ENCODE measurements around the gene LRFN4.
A peak's percentile ranks its signal among the peaks of the same experiment; 100 is the strongest.

The LRFN4 gene

DNA sequence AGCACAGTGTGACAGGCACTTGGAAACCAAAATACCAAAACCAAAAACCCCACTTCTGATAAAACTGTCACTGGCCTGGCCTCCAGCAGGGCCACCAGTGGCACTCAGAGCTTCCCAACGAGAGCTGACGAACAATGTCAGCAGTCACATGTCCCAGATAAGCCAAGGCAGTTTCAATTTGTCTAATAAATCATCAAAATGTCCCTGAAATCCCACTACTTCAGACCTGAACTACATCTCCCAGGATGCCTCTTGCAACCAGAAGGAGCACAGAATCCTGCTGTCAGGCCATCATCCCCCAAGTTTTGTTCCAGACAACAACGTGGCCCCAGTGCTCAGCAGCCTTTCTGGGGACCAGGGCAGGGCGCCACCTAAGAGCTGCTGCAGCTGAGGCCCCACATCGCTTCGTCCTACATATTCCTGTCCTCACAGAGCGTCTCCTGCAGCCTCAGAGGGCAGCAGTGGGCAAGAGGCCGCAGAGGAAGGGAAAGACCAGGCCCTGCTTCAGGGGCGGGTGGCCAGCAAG, 25.1 kb downstream of the LRFN4 start:
- DNase-seq, result no peak
- in situ Hi-C loops (cut with MboI; ENCODE audit: low pct_unique_long_range_greater_than_20kb, low sequenced_read_pairs), result no loop called here

DNA sequence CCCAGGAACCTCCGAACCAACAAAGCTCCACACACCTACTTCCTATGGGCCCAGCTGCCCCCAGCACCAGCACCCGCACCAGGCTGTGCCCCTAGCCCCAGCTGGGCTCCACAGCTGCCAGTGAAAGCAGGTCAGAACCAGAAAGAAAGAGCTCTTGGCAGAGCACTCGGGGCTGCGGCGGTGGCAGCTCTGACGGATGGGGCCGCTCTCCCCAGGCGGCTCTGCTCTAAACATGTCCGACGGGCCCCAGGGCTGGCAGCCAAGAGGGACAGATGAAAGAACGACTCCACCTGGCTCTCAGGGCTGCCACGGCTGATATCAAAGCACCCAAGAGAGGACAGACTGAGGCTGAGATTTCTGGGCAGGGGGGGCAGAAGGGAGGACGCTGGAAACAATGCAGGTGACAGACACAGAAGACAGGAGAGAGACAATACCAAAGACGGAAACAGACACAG, 25.7 kb downstream of the LRFN4 start:
- no peak for DNase-seq
- in situ Hi-C loops (cut with MboI; ENCODE audit: low pct_unique_long_range_greater_than_20kb, low sequenced_read_pairs), result no loop called here

GRCh38 chr11:66883016-66883965, 26.4 kb downstream of the LRFN4 start:
- peak; percentile 56 for DNase-seq
- in situ Hi-C loops (cut with MboI; ENCODE audit: low pct_unique_long_range_greater_than_20kb, low sequenced_read_pairs), result no loop called here

GRCh38 chr11:66884443-66884842, 27.6 kb downstream of the LRFN4 start:
- DNase-seq, result no peak
- in situ Hi-C loops (cut with MboI; ENCODE audit: low pct_unique_long_range_greater_than_20kb, low sequenced_read_pairs), result no loop called here

DNA sequence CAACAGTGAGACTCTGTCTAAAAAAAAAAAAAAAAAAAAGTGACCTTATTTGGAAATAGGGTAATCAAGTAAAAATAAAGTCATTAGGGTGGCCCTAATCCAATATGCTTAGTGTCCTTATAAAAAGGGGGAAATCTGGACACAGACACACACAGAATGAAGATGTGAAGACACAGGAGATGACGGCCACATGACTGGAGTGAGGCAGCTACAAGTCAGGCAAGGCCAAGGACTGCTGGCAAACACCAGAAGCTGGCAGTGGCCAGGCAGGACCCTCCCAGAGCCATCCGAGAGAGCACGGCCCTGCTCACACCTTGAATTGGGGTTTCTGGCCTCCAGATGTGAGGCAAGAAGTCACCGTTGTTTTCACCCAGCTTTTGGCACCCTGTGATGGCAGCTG, 28.6 kb downstream of the LRFN4 start:
- no peak for DNase-seq
- in situ Hi-C loops (cut with MboI; ENCODE audit: low pct_unique_long_range_greater_than_20kb, low sequenced_read_pairs), result no loop called here

GRCh38 chr11:66885950-66886440, 29.1 kb downstream of the LRFN4 start:
- DNase-seq, result no peak
- in situ Hi-C loops (cut with MboI; ENCODE audit: low pct_unique_long_range_greater_than_20kb, low sequenced_read_pairs), result no loop called here

- no peak for DNase-seq
- in situ Hi-C loops (cut with MboI; ENCODE audit: low pct_unique_long_range_greater_than_20kb, low sequenced_read_pairs), result no loop called here
Observed at GRCh38 chr11:66886671-66887221, 29.9 kb downstream of the LRFN4 start.

DNA sequence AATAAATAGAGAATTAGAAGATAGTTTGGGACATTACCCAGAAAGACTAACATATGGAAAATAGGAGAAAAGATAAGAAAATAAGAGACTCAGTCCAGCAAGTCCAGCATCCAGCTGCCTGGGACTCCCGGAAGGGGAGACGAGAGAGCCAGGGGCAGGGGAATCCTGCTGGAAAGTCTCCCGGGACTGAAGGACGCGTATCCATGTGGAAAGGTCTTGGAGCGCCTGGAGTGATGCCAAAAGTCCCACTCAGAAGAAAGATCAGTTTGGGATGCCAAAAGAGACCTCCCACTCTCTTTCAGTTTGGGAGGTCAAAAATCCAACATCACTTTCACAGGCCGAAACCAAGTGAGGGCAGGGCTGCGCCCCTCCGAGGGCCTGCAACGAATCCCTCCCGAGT, 30.7 kb downstream of the LRFN4 start:
- no peak for DNase-seq
- in situ Hi-C loops (cut with MboI; ENCODE audit: low pct_unique_long_range_greater_than_20kb, low sequenced_read_pairs), result no loop called here

- no peak for DNase-seq
- in situ Hi-C loops (cut with MboI; ENCODE audit: low pct_unique_long_range_greater_than_20kb, low sequenced_read_pairs), result no loop called here
Observed at GRCh38 chr11:66888282-66888681, 31.4 kb downstream of the LRFN4 start.

DNA sequence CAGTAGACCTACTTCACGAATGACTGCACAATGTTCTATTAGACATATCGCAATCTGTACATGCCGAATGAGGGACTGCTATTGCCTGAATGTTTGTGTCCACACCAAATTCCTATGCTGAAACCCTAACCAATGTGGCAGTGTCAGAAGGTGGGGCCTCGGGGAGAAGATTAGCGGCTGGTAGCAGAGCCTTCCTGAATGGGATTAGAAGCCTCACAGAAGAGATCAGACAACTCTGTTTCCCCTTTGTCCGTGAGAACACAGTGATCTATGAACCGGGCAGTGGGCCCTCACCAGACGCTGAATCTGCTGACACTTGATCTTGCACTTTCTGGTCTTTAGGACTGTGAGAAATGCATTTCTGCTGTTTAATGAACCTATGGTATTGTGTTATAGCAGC, 33.1 kb downstream of the LRFN4 start:
- in situ Hi-C loops (cut with MboI; ENCODE audit: low pct_unique_long_range_greater_than_20kb, low sequenced_read_pairs), result no loop called here
- DNase-seq, result no peak

DNA sequence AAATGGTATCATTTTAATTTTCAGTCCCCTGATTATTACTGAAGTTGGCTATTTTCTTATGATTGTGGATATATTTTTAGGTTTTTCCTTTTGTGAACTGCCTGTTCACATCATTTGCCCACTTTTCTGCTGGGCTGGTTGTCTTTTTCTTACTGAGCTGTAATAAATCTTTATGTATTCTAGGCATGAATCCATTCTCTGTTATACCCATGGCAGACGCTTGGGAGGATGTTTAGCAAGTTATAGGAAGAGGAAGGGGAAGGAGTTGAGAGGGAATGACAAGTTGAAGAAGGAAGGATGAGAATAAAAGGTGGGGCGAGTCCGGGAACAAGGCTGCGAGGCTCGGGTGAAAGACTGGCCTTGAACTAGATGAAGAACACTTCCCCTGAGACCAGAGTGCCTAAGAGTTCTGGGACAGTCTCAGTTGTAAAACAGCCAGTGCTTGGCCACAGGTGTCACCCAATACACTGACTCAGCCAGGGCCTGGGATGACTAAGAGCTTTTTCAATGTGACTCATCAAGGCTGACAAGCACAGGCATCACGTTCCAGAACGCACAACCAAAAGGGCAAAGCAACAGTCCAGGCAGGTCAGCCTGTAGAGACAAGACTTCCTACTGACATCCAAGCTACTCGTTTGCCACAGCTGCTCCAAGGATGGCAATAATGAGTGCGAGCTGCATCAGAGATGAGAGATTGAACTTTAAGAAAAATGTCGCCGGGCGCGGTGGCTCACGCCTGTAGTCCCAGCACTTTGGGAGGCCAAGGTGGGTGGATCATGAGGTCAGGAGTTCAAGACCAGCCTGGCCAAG, 35.2 kb downstream of the LRFN4 start:
- DNase-seq, result peak; percentile 60
- in situ Hi-C loops (cut with MboI; ENCODE audit: low pct_unique_long_range_greater_than_20kb, low sequenced_read_pairs), result no loop called here

DNA sequence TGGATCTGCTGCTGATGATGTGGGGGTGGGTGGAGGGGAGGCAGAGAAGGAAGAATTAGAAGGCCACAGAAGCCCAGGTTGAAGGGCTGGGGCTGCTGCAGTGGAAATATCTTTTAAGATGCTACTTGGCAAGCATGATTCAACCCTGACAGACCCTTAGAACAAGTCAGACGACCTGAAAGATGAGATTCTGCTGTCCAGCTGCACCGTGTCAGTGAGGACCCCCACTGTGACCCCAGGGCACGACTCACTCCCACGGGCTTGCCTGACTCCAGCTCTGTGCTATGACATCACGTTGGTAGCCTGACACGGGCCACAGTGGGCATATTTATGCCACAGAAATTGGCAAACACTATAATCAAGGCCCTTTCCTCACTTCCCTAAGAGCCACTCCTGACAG, 36.0 kb downstream of the LRFN4 start:
- no peak for DNase-seq
- in situ Hi-C loops (cut with MboI; ENCODE audit: low pct_unique_long_range_greater_than_20kb, low sequenced_read_pairs), result no loop called here

DNA sequence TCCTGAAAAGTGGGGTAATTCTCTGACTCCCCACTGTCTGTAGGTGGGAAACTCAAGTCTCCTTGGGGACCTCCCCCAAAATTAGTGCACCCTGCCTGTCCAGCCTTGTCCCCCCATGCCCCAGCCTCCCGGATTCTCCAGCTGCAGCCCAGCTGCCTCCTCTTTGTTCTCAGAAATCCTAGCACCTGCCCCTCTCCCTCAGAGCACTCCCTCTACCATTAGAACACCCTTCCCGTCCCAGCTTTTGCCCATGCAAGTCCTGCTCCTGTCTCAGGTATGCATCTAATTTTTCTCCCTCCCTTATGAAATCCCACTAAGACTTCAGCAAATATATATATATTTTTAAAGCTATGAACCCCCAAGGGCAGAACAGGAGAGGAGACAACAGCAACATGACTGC, 37.3 kb downstream of the LRFN4 start:
- in situ Hi-C loops (cut with MboI; ENCODE audit: low pct_unique_long_range_greater_than_20kb, low sequenced_read_pairs), result no loop called here
- DNase-seq, result no peak

- in situ Hi-C loops (cut with MboI; ENCODE audit: low pct_unique_long_range_greater_than_20kb, low sequenced_read_pairs), result no loop called here
- DNase-seq, result no peak
Observed at GRCh38 chr11:66901964-66902390, 45.1 kb downstream of the LRFN4 start.

DNA sequence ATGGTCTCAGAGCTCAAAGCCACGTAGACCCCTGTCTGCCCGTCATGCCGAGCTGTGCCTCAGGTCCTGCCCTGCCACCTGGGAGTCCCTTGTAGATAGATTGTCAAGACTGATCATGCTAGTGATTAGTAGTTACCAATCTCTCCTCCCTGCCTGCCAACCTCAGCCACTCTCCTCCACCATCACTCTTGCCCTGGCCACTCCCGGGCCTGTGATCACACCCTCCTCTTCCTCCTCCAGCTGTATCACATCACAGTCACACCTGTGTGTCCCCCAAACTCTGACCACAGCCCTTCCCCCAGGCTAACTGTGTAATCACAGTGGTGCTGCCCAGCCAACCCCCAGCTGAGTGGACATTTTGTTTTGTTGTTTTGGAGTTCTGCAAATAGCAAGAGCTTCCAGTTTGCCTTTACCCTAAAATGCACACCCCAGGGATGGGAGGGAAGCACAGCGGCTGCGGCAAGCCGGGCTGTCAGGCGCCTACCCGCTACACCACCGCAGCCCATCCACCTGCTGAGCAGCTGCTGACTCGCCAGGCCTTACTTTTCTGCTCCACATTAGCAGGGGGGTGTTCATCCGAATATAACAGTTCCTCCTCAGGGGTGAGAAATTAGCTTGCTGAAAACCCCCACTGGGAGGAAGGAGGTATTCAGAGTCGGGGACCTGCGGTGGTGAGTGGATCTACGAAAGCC, 45.8 kb downstream of the LRFN4 start:
- DNase-seq, result no peak
- in situ Hi-C loops (cut with MboI; ENCODE audit: low pct_unique_long_range_greater_than_20kb, low sequenced_read_pairs), result no loop called here

- in situ Hi-C loops (cut with MboI; ENCODE audit: low pct_unique_long_range_greater_than_20kb, low sequenced_read_pairs), result no loop called here
- no peak for DNase-seq
Observed at GRCh38 chr11:66904055-66904454, 47.2 kb downstream of the LRFN4 start.

- in situ Hi-C loops (cut with MboI; ENCODE audit: low pct_unique_long_range_greater_than_20kb, low sequenced_read_pairs), result no loop called here
- DNase-seq, result no peak
Observed at GRCh38 chr11:66904561-66904960, 47.7 kb downstream of the LRFN4 start.

GRCh38 chr11:66904981-66905521, 48.2 kb downstream of the LRFN4 start:
- DNase-seq, result no peak
- in situ Hi-C loops (cut with MboI; ENCODE audit: low pct_unique_long_range_greater_than_20kb, low sequenced_read_pairs), result no loop called here

DNA sequence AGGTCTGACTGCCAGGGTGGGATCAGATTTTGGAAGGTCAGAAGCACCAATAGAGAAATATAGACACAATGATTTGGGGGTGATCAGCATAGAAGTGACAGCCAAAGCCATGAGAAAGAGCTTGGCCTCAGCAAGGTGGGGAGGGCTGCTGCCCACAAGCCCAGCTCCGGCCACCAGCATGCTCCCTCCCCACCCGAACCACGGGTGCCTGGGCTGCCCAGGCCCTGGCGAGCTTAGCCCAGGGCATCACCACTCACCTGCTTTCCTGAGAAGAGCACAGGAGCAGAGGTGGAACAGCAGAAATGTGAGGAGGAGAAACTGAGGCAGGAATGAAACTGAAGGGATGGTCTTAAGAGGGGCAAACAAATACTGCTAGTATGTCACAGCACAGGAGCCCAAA, 48.8 kb downstream of the LRFN4 start:
- no peak for DNase-seq
- in situ Hi-C loops (cut with MboI; ENCODE audit: low pct_unique_long_range_greater_than_20kb, low sequenced_read_pairs), result no loop called here

All from KBM-7 (cell line).